GM19468 (cell line): Measurements from ENCODE around the gene PARVA.

Source experiments
- ATAC-seq: cut with Tn5 transposase; IDR thresholded peaks from one replicate; pipeline ENCODE4 v1.9.1; 2021; ENCODE audit warnings: mild to moderate bottlenecking, moderate library complexity, moderate number of reproducible peaks; ENCODE audit not compliant: unreplicated experiment; ENCODE audit errors: extremely low read depth

The PARVA gene

DNA sequence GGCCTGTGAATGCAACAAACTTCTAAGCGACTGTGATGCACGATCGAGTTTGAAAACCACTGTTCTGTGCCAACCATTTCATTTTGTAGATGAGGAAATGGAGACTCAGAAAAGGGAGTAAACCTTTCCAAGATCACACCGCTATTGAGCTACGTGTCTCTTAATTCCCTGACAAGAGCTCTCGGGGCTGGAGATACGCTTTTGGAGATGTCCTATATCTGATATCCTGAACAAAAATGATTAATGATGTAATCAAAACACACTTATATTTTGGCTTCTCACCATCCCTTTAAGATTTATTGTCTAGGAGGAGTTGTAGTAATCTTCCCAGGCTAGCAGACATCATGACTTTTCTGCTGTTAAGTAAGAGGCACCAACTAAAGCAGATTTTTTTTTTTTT is 1.7 kb upstream of the PARVA start:
- ATAC-seq: no peak

DNA sequence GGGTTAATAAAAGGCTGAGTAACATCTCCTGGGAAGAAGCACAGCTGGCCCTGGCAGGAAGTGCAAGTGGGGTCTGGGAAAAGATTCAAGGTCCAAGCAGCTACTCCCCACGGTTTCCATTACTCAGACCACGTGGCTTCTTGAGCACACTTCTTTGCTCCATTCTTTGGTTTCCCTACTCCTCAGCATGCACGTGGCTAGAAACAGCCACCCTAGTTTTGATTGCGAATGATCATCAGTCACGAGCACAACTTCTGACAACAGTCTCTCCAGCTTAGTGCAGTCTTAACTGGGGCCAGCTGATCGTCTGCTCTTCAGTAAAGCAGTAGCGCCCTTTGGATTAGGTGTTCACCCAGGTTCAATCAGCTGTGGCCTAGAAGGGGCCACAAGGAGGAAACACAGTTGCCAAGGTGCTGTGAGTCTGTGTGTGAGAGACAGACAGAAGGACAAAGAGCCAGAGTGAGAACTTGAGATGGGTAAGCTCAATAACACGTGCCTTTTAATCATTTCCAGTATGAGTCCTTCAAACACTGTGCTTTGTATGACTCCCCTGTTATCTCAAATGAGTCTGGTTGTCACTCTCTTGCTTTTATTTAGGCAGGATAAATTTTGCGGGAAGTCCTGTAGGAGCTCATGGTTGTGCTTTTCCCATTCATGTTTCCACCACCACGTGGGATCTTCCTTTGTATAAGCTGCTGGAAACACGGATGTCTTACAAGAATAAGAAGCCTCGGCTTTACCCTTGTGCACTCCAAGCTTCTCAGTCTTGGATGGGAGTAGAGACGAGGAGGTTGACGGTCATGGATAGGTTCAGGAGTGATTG is 901 bp upstream of the PARVA start:
- ATAC-seq: no peak

GRCh38 chr11:12377824-12378593 is 638 bp downstream of the PARVA start:
- ATAC-seq: no peak

DNA sequence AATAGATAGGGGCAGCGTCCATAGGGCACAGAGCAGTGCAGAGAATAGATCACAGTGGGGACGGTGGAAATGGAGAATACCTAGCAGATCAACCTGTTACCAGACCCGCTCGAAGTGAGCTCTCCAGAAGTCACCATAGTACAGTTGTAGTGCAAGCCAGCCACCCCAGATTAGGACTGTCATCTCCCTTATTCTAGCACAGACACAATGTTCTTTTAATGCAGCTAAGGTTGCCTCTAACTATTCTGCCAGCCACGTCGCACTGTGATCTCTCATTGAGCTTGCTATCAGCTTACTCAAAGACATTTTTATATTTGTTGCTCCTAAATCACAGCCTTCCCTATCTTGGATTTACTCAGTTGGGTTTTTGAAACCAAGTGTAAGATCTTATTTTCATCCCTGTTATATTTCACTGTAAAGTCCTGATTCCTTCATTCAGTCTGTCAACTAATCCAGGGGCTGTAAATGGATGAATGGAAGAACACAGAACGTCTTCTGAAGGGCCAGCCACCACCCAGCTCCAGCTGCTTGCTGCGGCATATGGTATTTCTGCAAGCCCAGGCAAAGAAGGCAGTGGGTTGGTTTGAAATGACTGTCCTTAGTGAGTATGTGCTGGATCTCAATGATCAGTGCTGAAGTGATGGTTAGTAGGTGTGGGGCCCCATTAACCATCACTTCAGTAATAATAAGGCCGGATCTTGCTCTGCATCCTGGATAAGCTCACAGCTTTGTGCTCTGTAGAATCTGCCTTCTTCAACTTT is 3.4 kb downstream of the PARVA start:
- ATAC-seq: no peak

DNA sequence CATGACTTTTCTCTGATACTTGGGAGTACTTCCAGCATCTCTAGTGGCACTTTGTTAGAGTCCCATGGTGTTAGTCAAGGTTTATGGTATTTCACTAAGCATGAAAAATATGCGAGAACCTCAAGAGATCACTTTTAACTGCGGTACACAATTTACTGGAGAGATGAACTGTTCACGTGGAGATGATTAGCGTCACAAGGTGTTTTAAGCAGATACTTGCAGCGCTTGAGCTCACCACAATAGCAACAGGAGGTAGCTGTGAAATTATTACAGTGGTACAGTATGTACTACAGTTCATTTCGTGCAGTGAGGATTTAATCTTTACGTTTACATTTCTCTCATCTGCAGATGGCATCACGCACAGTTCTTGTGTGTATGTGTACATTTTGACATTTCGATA is 4.5 kb downstream of the PARVA start:
- ATAC-seq: no peak

GRCh38 chr11:12382451-12382850 is 5.1 kb downstream of the PARVA start:
- no peak for ATAC-seq

DNA sequence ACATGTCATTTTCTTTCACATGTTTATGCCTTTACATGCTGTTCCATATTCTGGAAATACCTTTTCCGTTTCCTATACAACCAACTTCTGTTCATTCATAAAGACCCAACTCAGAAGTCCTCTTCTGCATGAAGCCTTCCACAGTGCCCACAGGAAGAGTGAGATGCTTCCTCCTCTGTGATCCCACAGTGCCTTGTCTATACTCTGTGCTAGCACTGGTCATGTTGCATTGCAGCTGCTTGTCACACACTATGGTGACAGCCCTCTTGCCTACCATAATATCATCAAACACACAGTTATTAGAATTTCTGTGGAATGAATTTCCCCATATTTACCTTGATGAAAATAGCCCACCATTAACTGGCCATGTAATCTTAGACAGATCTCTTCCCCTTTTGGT is 8.9 kb downstream of the PARVA start:
- no peak for ATAC-seq

DNA sequence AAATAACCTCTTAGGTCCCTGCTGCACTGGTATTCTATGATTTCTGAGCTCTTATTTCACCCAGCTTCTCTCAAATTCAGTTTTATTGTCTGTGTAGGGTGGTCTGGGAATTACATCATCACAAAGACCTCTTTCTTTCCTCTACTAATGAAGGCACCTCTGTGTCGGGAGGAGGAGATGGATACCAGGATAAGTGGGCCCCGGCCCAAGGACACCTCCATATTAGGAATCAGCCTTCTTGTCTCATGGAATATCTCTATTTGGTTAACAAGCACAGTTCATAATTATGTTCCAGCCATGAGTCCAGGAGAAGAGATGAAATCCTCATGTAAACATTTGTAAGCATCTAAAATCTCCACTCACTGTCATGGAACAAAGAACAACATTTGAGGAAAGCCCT is 9.4 kb downstream of the PARVA start:
- ATAC-seq: no peak

DNA sequence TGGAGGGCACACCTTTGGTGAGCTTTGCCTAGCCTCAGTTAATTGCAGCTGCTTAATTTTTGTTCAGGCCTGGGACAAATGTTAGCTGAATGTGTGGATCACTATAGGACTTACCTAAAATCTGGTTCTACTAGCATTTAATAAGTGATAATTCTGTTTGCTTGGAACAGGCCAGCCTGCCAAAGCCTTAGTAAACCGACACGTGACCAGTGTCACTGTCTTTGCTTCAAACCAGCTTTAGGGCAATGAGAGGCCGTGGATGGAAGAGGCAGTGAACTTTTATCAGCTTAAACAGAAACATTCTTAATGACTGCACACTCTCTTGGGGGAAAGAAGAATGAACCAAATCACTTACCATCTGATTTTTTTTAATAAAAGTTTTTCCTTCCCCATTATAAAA is 10.8 kb downstream of the PARVA start:
- no peak for ATAC-seq

DNA sequence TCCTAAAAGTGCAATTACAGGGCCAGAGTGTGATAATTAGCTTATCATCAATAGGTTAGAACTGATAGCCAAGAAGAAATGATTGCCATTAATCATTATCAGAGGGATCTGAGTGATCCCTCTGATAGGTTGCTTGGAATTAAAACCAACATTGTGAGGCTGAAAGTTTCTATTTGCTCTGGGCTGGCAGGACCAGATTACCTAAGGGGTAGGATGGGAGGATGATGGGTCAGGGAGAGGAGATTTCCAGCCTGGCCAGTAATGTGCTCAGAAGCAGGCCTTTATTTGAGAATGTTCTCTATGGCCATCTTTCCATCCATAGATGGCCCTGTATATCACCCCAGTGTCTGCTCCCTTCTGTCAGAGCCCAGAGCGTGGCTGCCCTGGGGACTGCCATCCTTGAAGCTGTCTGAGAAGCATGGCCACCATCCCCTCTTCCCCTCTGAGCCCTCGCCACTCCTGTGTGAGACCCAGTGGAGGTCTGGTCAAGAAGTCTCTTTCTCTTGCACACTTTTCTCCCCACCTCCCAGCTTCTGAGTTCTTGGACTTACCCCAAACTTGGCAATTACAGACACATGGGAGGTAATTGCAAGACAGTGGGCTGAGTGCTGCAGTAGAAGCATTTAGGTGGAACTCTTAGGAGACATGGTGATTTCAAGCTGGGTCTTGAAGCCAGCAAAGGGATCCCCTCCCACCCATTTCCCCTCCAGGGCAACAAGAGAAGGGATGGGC is 11.7 kb downstream of the PARVA start:
- no peak for ATAC-seq

DNA sequence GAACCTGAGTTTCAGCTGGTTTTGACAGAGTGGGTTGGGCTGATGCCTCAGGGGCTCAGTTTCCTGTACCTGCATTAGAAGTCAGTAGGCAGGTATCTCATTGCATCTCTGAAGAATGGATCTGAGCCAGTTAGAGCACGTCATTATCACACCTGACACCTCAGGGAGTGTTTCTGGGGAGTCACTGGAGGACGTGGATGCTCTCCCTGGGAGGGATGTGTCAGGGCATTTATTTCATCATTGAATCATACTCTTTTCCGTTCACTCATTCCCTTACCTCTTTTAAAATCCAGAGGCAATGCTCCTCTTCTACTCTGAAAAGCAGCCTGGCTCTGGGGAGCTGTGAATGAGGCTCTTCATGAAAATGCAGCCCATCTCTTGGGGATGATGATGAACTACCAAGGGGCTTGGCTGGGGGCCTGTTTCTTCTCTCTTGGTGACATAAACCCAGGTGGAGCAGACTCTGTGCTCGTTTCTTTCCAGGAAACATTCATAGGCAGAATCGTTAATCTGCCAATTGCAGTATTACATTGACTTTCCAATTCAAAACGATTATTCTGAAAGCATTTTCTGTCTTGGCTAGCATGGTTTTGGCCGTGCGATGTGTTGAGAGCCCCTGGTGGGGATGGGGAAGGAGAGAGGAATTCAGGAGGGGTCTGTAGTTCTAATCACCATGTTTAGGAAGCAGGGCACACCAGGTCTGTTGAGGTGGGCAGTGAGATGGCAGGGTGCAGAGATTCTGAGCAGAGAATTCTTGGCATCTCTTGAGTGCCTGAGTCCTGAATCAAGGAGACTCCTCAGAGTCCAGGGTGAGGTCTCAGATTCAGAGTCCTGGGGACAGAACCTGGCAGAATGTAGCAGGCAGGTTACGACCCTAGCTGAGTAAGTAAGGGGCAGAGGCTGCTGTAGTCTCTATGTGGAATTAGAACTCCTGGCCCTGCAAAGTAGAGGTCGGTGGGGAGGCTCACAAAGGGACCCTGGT is 12.6 kb downstream of the PARVA start:
- no peak for ATAC-seq

DNA sequence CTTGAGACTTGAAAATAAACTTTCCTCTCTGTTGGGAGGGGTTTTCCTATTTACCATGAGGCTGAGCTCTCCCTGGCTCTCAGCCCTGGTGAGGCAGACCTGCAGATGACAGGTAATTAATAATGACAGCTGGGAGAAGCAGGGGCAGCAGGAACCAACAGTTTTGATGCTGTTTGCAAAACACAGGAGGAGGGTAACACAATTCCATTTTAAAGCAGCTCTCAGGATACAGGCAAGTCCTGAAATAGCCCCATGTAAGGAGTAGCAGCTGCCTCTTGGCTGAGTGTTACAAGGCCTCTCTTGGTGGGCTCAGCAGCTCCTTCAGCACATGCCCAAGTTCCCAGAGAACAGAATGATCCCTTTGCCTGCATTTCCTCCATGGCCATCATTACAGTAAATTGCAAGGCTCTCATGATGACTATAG is 13.3 kb downstream of the PARVA start:
- no peak for ATAC-seq

DNA sequence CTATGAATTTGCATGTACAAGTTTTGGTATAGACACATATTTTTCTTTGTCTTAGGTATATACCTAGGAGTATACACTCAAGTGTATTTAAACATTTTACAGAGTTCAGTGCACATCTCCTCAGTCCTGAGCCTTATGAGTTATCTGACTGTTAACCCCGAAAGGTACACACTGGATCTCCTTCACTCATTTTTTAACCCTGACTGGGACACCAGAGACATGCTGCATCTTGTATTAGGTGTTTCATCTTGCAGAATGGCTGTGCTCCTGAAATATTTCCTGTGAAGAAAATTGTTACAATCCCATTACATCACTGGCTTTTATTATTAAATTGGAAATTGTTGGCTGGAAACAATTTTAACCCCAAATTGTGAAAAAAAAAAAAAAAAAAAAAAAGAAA is 15.3 kb downstream of the PARVA start:
- no peak for ATAC-seq

DNA sequence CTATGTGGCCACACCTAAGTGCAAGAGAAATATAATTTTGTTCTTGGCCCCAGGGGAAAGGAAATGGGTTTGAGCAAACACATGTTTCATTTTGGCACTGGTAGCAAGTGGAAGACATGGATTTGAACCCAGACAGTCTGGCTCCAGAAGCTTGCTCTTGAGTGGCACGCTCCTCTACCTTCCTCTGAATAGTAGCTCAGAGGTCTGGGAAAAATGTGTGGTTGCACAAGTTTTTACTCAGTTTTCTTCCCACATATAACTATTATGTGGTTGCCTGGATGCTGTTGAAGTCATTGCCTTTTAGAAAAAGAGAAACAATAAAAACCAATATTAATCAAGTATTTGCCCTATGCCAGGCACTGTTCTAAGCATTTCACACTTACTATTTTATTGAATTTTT is 16.3 kb downstream of the PARVA start:
- ATAC-seq: no peak

DNA sequence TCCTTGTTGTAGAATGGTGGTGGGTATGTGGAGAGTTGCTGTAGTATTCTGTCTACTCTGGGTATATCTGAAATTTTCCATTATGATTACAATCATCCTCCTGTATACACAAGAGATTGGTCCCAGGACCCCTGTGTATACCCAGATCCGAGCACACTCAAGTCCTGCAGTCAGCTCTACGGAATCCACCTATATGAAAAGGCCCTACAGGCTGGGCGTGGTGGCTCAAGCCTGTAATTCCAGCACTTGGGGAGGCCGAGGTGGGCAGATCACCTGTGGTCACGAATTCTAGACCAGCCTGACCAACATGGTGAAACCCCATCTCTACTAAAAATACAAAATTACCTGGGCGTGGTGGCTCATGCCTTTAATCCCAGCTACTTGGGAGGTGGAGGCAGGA is 17.2 kb downstream of the PARVA start:
- no peak for ATAC-seq

DNA sequence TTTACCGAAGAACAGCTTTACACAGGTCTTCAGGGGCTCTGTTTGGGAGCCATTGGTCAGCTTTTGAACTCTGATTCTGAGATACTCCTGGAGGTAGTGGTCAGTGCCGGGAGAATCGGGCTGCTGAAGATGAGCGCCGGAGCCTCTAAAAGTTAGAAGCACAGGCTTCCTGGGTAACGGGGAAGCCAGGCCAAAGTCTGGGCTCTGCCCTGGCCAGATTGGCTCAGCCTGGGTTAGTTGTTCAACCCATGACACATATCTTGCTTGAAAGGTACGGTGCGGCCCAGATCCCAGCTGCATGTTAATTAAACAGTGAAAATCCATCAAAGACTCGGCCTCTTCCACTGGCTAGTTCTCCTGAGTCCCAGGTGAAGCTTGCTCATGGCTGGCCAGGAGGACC is 18.0 kb downstream of the PARVA start:
- ATAC-seq: no peak

DNA sequence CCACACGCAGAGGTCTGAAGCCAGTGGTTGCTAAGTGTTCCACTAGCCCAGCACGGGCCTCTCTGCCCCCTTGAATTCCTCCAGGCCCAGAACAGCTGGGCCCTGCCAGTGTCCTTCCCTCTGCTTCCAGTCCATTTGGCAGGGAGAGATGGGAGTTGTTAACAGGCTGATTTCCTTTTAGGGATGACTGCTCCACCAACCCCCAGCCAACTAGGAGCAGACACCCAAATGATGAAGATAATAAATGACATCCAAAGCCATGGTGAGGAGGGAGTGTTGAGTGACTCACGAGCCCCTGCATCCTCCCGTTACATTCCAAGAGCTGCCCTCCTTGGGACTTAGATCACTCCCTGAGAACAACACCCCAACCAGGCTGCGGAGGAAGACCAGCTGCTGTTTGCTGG is 20.6 kb downstream of the PARVA start:
- no peak for ATAC-seq

DNA sequence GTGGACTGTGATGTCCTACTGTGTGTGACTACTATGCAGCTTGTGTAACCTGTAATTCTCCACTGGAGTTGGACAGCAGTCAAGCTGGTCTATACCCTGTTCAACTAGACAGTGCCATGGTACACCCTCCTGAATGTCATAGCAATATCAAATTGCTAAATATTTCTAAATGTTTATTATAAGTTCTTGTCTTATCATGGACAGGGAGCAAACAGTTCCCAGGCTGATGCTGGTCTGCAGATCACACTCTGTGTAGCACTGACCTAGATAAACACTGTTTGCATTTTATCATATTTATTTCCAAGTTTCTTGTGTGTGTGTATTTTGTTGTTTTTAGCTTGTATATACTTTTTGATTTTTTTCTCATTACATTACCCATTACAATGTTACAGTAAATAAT is 22.0 kb downstream of the PARVA start:
- no peak for ATAC-seq

- no peak for ATAC-seq
These were observed 24.7 kb downstream of the PARVA start for GRCh38 chr11:12402025-12402424.
